Measurements from ENCODE around the gene HOXB2.
A peak's percentile ranks its signal among the peaks of the same experiment; 100 is the strongest.

Gene HOXB2

DNA sequence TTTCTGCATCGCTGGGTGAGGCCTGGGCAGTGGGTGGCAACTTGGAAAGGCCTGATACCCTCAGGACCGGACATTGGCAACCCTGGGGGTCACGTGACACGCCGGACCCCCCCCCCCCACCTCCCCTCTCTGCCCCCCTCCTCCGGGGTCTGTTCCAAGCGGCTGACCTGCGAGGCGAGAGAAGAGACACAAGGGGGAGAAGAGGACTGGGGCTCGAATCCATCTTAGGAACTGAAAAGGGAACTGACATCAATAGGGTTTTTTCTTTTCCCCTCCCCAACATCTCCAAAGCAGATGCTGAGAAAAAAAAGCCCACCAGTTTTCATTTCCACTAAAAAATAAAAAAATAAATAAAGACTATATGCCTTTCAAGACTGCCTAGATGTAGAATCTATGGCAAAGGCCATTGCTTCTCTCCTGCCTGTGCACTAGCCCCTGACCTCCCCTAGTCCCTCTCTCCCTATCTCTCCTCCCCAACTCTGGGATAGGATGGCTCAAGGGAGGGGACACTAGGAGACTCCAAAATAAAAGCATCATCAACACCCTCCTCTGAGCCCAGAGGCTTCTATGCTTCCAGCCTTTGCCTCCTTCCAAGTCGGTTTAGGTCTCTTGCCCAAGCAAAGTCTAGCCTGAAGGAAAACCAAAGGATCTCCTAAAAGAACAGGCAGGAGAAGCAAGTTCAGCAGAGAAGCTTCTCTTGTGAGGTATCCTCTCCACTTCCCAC, 7.7 kb upstream of the HOXB2 start:
- DNase-seq (ENCODE audit: low read depth), result no peak

DNA sequence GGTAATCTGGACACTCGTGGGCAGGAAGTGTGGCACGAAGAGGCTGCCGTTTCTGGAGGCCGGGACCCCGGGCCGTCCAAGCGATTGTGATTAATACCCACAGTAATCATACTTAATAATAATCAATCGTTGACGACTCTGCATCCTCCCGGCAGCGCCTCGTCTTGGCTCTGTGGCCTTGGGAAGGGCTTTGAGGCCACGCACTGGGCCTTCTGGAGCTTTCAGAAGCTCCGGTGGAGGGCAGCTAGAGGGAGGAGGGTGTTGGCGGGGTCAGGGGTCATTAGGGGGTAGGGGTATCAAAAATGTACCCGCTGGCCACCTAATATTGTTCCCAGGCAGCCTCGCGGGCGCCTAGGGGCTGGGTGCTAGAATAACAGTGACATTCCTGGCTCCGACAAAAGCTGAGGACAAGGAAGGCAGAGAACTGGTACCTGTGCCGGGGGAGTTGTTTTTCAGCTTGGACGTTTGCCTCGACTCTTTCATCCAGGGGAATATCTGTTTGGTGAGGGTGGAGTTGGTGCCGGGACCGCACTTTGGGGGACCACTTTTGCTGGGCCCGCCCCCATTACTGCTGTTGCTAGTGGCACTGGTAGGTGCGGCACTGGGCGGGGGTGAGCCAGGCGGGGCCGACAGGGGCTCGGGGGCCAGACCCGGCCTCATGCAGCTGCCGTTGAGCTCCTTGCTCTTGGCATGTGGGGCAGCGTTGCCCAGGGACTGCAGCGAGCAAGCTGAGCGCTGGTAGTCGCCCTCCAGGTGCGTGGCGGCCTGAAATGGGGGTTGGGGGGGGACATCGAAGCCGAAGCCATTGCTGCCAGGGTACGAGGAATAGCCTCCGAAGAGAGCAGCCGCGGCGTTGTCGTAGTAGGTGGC, 6.9 kb upstream of the HOXB2 start:
- DNase-seq (ENCODE audit: low read depth), result no peak

DNA sequence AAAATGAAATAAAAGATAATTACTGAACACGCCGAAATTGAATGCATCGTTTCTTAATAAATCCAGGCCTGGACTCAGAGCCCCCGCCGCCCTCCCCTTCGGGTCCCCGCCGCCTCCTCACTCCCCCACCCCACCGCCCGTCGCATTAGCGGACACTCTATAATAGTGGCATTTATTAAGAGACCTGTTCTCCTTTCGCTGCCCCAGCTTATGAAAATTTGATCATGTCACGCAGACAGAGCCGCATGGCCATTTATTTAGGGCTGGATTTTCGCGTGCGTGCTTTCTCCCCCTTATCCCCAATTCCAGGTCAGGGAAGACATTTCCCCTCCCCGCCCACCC, 6.3 kb upstream of the HOXB2 start:
- no peak for DNase-seq (ENCODE audit: low read depth)

DNA sequence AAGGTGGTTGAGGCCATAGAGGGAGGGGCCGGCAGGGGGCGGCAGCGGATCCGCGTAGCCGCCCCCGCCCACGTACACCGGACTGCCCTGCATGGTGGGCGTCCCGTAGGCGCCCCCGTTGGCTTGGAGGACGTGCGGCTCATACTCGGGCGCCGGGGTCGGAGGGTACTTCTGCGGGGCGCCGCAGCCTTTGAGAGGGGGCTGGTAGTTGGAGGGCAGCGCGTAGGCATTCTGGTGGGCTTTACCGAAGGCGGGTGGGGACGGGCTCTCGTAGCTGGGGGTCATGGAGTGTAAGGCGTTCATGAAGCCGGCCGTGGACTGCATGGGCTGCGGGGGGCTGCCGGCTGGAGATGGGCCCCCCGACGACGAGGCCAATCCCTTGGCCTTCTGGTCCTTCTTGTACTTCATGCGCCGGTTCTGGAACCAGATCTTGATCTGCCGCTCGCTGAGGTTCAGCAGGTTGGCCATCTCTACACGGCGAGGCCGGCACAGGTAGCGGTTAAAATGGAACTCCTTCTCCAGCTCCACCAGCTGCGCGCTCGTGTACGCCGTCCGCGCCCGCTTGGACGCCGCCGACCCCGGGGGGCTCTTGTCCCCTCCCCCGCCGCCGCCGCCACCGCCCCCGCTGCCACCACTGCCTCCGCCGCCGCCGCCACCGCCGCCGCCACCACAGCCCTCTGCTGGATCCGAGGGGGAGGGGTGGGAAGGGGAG, 5.7 kb upstream of the HOXB2 start:
- no peak for DNase-seq (ENCODE audit: low read depth)

DNA sequence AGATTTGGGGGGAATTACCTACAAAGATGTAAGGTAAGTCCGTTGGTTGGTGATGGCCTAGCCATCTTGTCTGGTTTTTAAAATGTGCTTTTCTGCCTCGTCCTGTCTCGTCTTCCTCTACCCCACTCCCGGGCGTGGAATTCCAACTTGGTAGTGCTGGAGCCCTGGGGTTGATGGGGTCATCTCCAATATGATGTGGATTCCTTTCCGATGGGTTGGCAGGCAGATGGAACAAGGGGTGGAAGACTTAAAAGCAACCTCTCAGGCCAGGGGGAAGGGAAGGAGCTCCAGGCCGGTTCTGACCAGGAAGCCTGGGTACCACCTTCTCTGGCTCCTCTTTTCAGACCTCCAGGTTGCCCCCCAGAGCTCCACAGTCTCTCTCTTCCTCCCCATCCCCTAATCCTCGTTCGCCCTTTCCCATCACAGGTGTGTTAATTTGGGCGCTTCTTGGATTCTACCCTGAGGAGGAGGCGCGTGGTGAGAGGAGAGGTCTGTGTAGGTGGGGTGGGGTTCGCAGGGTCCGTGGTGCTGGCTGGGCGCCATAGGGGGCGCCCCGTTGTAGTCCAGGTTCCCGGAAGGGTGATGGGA, 5.1 kb upstream of the HOXB2 start:
- DNase-seq (ENCODE audit: low read depth), result no peak

DNA sequence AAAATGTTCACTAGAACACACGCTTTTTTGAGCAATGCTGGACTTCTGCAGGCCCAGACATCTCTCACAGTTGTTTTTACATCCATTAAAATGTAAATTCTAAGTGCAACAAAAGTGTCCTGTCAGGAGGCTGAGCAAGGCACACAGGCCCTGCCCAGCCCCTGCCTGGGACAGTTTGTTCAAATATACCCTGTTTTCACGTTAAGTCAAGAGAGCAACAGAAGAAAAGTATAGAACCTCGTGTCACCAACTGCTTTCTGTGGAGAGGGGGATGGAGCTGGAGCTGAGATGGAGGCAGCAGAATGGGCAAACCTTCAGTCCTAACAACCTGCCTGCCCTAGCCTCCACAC, 4.3 kb upstream of the HOXB2 start:
- no peak for DNase-seq (ENCODE audit: low read depth)

DNA sequence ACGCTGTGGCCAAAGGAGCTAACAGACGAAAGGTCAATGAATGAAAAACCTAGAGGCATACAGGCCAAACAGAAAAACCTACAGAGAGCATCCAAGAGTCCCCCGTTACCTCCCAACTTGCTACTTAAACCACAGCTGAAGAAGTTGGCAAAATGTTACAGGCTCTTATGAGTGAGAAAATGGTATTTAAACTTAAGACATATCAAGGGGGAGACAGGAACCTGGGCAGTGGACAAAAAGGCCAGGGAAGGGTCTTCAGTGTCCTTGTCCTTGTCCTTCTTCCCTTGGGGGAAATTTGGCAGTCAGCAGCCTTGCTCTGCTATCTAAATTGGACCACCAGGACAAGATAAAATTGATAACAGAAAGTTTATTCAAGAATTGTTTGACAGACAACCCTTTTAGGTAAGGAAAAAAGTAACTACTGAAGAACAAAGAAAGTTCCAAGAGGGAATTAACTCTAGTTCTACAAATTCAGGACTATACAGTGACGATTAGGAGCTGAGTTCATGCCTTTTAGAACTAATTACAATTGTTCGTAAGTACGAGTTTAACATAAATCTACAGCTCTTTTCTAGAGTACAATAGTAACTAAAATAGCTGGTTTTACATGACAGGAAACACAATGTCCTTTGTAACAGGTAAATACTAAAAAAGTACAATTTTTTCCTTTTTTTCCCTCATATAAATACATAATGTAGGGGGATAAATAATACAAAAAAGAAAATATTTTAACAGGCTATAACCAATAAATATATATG, 3.8 kb upstream of the HOXB2 start:
- DNase-seq (ENCODE audit: low read depth), result no peak

DNA sequence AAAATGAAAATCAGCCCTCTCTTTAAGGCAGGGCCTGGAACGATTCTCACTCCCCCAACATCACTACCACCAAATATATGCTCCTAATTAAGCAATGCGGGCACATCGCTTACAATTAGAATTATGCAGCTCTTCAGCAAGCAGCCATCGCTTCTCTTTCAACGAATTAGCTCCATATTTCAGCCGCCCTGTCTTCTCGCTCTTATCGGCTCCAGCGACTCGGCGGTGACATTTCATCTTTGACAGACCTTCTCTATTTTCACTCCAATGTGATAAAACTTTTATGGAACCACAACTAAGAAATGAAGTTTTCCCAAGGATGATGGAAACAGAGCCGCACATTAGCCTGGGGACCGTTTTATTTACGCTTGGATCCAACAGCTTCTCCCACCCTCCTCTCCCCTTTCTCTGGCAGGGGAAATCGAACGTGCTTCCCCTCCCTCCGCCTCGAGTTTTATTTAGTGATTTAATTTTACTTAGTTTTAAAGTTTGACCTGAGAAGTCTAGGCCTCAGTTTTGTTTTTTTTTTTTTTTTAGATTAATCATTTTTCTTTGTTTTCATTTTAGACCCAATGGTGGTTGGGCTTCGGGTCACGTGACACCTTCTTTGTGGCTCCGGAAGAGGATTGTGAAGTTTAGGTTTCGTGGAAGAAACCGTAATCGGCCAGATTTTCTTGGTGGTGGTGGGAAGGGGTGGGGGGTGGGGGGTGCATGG, 3.1 kb upstream of the HOXB2 start:
- DNase-seq (ENCODE audit: low read depth), result peak; percentile 45

DNA sequence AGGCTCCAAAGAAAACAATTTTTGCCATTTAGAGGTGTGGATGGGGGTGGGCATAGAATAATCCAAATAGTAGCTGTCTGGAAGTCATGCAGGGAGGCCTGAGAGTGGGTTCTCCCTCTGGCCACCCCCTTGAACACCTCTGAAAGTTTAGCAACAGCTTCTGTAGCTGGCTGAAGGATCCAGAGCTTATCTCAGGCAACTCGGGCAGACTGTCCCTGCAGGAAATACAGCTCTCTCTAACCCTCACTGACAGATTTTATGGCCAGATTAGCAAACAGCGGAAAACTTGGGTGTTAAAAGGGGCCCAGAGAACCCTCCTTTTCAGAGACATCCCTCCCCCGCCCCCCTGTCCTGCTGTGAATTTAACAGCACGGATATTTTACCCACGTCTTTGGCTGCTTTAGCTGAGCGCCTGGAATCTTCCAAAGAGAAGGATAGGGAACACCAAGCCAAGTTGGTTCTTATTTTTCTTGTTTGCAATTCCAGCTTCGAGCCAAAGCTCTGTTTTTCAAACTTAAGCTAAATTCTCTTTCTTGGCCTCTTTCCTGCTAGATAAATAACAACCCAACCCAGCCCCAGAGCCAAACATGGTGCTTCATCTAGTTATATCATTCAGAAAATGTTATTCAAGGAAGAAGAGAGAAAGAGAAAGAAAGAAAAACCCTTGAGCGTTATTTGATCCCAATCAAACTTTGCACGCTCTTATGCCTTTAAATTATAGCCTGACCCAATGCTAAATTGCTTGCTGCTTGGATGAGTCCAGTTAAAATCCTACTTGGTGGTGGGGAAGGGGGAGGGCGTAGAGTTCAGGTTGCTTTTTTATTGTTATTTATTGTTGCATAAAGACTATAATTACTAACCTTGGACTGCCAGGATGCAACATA, 2.3 kb upstream of the HOXB2 start:
- DNase-seq (ENCODE audit: low read depth), result no peak

DNA sequence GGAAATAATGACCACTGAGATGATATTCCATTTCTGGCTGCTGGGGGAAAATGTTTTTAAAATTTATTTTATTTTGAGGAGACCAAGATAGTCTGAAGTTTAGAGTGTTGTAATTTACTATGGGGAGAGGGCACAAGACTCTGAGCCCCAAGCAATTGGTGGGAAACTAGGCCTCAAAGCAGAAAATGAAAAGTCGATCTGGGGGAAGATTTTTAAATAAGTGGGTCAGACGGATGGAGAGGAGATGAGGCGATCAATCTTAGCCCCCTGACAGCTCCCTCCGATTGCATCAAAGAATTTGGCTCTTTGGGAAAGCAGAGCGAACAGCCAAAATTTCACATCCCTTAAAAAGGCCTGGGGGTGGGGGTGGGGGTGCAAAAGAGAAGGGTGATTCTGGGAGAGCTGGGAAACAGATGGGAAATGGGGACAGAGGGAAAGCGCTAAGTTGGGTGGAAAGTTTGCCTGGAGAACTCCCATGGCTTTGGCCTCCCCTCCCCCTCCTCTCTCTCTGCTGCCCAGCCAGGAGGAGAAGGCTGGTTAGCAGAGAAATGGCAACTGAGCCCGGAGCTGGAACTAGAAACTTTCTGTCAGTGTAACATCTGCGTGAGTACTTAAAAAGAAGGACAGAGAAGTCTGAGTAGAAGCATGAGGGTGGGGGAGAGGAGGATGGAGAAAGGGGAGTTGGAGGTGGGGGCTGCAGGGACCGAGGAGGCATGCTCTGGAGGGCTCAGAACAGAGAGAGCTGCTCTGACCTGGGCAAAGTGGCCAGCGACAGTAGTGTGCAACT, 1.4 kb upstream of the HOXB2 start:
- DNase-seq (ENCODE audit: low read depth), result no peak

DNA sequence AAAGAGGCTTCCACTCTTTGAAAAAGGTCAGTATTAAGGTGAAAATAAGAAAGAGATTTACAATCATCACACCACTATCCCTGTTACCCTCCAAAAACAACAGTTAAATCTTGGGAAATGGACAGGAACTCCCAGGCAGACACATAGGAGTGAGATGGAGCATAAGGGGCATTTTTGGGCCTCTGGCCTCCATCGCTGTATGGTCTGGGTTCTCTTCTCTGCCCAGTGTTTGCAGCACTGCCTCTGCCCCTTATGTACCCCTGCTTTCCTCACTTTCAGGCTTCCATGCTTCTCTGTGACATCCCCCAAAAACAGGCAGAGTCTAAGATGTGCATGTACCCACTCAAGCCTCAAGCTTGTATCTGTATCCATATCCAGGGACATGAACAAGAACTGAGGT, 630 bp upstream of the HOXB2 start:
- DNase-seq (ENCODE audit: low read depth), result no peak

DNA sequence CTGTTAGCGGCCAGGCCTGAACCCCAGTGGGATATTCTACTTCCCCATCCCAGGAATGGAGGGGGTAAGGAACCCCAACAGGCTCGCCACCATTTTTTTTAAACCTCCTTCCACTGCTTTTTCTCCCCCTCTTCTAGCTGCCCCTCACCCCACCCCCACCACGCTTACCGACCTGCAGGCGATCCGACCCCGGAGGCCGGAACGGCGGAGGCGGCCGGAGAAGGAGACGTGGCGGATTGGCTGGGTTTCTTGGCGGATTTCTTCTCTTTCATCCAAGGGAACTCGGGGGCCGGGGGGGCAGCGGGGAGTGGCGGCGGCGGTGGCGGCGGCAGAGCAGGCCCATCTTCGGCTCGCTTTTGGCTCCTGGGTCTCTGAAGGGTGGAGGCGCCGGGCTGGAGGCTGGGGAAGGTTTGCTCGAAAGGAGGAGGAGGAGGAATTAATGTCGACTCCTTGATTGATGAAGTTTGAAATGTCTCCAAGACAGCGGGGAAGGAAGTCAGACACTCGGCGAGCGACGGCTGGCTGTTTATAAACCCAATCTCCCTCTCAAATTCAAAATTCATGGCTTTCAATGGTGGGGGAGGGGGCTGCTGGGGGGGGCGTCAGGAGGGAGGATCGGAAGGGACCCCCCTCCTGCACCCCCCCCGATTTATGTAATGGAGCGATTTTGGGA, 424 bp downstream of the HOXB2 start:
- DNase-seq (ENCODE audit: low read depth), result peak; percentile 43

DNA sequence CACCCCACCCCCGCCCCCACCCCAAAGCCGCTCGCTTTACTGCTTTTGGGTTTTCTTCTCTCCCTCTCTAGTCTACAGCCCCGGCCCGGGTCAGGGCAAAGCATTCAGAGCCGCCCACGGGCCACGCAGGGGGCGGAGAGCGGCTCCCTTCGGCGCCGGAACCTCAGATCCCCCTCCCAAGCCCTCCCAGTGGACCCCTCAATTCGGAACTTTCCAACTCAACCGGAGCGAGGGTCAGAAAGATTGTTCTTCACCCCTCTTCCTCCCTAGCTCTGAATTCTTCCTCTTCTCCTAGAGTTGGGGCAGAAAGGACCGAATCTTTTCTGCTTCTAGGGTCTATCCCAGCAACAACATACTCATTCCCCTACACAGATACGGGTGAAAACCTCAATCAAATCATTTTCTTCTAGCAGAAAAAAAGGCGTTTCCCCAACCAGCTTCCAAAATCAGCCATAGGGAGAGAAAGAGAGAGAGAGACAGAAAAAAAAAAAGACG, 1.0 kb downstream of the HOXB2 start:
- no peak for DNase-seq (ENCODE audit: low read depth)

DNA sequence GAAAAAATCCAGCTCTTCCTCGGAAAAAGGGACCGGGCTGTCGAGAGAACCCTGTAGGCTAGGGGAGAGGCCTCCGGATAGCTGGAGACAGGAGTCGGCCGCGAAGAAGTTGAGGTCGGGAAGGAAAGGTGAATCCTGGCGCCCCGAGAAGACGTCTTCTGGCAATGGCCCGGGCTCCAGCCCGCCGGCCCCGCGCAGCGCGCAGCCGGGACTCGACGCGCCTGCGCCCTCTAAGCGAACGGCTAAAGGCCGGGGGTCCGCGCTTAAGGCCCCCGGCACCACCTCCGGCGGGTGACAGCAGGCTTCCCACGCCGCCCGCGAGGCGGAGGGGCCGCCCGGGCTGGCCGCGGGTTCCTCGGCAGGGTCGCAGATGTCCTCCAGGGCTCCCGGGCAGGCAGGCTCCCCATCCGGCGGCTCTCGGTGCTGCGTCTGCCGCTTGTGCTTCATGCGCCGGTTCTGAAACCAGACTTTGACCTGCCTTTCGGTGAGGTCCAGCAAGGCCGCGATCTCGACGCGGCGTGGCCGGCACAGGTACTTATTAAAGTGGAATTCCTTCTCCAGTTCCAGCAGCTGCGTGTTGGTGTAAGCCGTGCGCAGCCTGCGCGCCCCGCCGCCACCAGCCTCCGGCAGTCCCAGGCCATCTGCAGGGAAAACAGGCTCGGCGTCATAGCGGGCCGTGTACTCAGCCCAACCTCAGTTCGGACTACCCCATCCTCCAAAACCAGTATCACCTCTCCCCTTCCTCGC, 1.6 kb downstream of the HOXB2 start:
- DNase-seq (ENCODE audit: low read depth), result no peak

DNA sequence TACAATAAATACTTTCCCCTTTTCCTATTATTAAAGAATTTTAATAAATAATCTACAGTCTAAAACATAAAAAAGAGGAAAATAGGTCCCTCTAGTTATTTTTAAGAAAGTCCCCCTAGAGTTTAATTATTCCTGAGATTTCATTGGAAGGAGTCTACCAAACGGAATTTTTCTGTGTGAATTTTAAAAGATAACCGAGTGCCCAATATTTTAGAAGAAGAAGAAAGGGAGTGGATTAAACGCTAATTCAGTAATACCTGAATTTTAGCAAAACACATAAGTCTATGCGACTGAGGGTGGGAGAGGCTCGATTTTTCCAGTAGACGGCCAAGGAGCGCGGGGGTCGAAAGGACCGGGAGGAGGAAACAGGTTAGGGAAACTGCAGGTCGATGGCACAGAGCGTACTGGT, 2.2 kb downstream of the HOXB2 start:
- DNase-seq (ENCODE audit: low read depth), result no peak

DNA sequence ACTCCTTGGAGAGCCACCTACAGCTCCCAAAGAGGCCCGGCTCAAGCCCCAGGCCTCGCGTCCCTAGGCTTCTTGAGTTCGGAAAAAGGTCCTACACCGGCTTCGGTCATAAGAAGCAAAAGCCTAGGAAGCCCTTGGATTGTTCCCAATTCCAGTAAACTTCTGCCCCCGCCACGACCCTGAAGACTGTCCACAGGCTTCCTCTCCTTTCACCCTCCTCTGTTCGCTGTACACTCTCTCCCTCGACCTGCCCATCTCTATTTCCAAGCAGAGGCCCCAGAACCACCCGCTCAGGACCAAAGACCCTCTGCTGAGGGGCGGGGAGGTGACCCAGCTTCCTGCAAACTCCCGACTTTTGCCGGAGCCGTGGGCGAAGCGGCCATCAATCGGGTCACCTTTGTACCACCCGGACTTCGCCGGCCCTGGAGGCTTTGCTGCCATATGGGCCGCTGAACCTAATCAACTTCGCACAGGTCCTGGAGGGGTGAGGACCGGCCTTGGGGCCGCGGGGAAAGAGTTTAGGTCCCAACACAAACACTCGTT, 2.7 kb downstream of the HOXB2 start:
- no peak for DNase-seq (ENCODE audit: low read depth)

DNA sequence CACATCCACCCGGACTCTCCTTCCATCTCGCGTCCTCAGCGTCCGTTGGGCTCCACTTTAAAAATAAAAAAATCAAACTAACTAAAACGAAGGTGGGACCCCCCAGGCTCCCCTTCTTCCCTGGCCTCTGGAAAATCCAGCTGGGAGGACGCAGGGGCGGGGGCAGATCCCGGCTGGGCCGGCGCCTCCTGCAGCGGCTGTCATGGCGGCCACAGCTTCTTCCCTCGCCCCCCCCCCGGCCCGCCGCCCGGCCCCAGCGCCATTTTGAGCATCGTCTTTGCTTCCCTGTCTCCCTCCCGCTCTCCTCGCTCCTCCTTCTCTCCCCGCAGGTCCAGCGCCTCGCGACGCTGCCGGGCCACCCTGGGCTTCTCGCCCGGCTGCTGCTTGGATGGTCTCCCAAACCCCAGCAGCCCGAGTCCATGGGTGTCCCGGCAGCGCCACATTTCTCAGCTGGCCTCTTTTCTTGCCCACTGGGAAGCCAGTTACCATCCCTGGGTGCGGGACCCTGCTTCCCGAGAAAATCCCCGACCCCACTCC, 3.3 kb downstream of the HOXB2 start:
- no peak for DNase-seq (ENCODE audit: low read depth)

All from T-helper 22 cell (primary cell).